ENCODE results near the gene TRAPPC3L. TPM values are rescaled to one million over a fixed set of nuclear protein-coding genes. Genes with fewer than 3 reads are reported as not detected.

The TRAPPC3L gene
- total and polyA plus RNA-seq, 2 of the 13 experiments (the other 11 are each of a cell fraction or from before 2014, with no cell fraction given) = not detected

DNA sequence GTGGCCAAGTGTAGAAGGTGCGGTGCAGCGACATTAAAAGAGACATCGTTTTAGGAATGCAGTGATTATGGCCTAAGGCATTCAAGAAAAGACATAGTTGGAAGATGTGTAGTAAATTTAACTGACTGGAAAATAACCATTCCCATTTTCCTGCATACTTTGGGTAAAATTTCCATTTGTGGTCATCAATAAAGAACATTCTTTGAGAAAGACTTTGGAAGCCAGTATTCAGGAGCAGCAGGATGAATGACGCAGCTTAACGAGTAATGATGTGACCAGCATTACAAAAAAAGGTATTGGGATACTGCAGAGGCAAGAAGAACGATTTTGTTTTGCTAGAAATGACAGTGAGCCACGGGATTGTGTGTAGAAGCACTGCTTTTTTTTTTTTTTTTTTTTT, 18.8 kb upstream of the TRAPPC3L start:
- no peaks in the 10 kb centered on the region for H3K79me2 ChIP-seq (ENCODE audit: insufficient read depth, low read length)
- ATAC-seq (no peak), FAIRE-seq (no peak), DNase-seq (ENCODE audit: low spot score) (no peak)
- H3K4me3 ChIP-seq (replicated peaks in 1 of 3; ENCODE audit: insufficient read depth in 1 of 3, low read depth in 2 of 3, low read length in 3 of 3) = no peak overlapping the region
- in situ Hi-C loops (cut with HindIII; ENCODE audit: extremely low pct_ligation_motif_present, low pct_unique_long_range_greater_than_20kb) (loop anchor here (10.0 kb wide), 1 partner anchor 290 kb away; the partner anchor contains the start of gene TSPYL1), intact Hi-C loops (cut with micrococcal nuclease; ENCODE audit: unreplicated experiment) (no loop called here)
- H2AFZ ChIP-seq (ENCODE audit: low read length) = no peak overlapping the region
- H3K4me2 ChIP-seq (ENCODE audit: low read depth, low read length) = no peak overlapping the region
- no TSS peak for BruUV-seq (replicated peaks)
- no peaks in the 10 kb centered on the region; a peak in 1 of 5 replicates for H3K27me3 ChIP-seq (ENCODE audit: control insufficient read depth in 1 of 2, insufficient read depth in 2 of 2, low read length in 2 of 2)
- no peak overlapping the region for H3K27ac ChIP-seq (ENCODE audit: extremely low read length, insufficient read depth, low read length)
- H3K9ac ChIP-seq (ENCODE audit: insufficient read depth, low read depth, low read length) = no peak overlapping the region
- no peaks in the 10 kb centered on the region for H3K9me3 ChIP-seq (ENCODE audit: low read length)
- WGBS (ENCODE audit: low lambda C conversion rate) = 45% methylated on average over 7 of the region's 7 CpGs
- no peaks in the 10 kb centered on the region for H3K36me3 ChIP-seq (replicated peaks in 1 of 2; ENCODE audit: control insufficient read depth in 1 of 2, insufficient read depth in 2 of 2, low read length in 2 of 2)
- no peak for TF ChIP-seq ZFP82 (CRISPR knock-in tag; IDR thresholded peaks at IDR 0.05; ENCODE audit: borderline replicate concordance)
- TF ChIP-seq ZNF256 (CRISPR knock-in tag; conservative IDR thresholded peaks at IDR 0.05) = no peak
- no peak for TF ChIP-seq HNRNPLL (IDR thresholded peaks at IDR 0.05; ENCODE audit: low read depth, low read length, poor library complexity, severe bottlenecking)
- no peak for TF ChIP-seq TP53 (CRISPR knock-in tag; conservative IDR thresholded peaks at IDR 0.05)
- TF ChIP-seq ZNF567 (CRISPR knock-in tag; IDR thresholded peaks at IDR 0.05; ENCODE audit: borderline replicate concordance) = no peak
- TF ChIP-seq STAT6 (CRISPR knock-in tag; IDR thresholded peaks at IDR 0.05; ENCODE audit: borderline replicate concordance) = no peak
- TF ChIP-seq HMG20B (CRISPR knock-in tag; conservative IDR thresholded peaks at IDR 0.05) = no peak
- TF ChIP-seq STAT5B (CRISPR knock-in tag; IDR thresholded peaks at IDR 0.05) = no peak
- no peak for TF ChIP-seq BORCS8-MEF2B (CRISPR knock-in tag; IDR thresholded peaks at IDR 0.05)
- no peak for TF ChIP-seq ATRX (CRISPR knock-in tag; IDR thresholded peaks at IDR 0.05; ENCODE audit: borderline replicate concordance)
- no peak for TF ChIP-seq ZNF660 (CRISPR knock-in tag; IDR thresholded peaks at IDR 0.05; ENCODE audit: borderline replicate concordance, low read depth)
- no peak for TF ChIP-seq SIX1 (CRISPR knock-in tag; IDR thresholded peaks at IDR 0.05; ENCODE audit: borderline replicate concordance)
- no peak for TF ChIP-seq SRF (IDR thresholded peaks at IDR 0.05; ENCODE audit: low read depth, low read length)
- TF ChIP-seq IRF2 (CRISPR knock-in tag; IDR thresholded peaks at IDR 0.05) = no peak
- no peaks in the 10 kb centered on the region for H4K20me1 ChIP-seq (ENCODE audit: insufficient read depth, low read length)
- POLR2A ChIA-PET = no interaction called here
- CTCF ChIA-PET (ENCODE audit: low intra/inter-chr PET ratio, low total read pairs) = no interaction called here
- peaks cover 35% of the 10 kb centered on the region for H3K4me1 ChIP-seq (ENCODE audit: insufficient read depth, low read length)

All from HepG2 (cell line).